ENCODE data around the gene TNPO3. TPM values are rescaled to one million over a fixed set of nuclear protein-coding genes. Genes with fewer than 3 reads are reported as not detected.

TNPO3 gene
- polyA plus RNA-seq, 1 of the 3 experiments (the other 2 are of a cell fraction) = 27.8 TPM

GRCh38 chr7:129073738-129074137 lies 18.8 kb upstream of the TNPO3 start:
- no peak overlapping the region for H3K9ac ChIP-seq
- H3K79me2 ChIP-seq (ENCODE audit: insufficient read depth) = no peaks in the 10 kb centered on the region
- H3K4me1 ChIP-seq (ENCODE audit: control insufficient read depth in 1 of 2, insufficient read depth in 2 of 2, low read depth in 1 of 2, low read length in 1 of 2) = no peaks in the 10 kb centered on the region
- no peaks in the 10 kb centered on the region for H3K9me2 ChIP-seq
- TF ChIP-seq NRF1 (IDR thresholded peaks at IDR 0.05; ENCODE audit: low read depth, low read length) = no peak
- no peak for TF ChIP-seq EP300 (IDR thresholded peaks at IDR 0.05; ENCODE audit: borderline replicate concordance in 1 of 2, low read depth in 1 of 2, low read length in 1 of 2)
- TF ChIP-seq SMC3 (IDR thresholded peaks at IDR 0.05; ENCODE audit: low read depth, low read length) = no peak
- TF ChIP-seq ZBTB33 (IDR thresholded peaks at IDR 0.05; ENCODE audit: borderline replicate concordance, low read depth) = no peak
- ChIA-PET CTCF (interaction anchor here (1.0 to 2.4 kb wide), 5 partner anchors 9 to 144 kb away, joined by 3 to 13 read pairs (median 3); no protein-coding TSS in a partner anchor), POLR2A (no interaction called here)
- H3K4me3 ChIP-seq (ENCODE audit: low read depth in 2 of 2, low read length in 1 of 2) = no peak overlapping the region
- H3K9me3 ChIP-seq = no peaks in the 10 kb centered on the region
- no peak overlapping the region for H3K4me2 ChIP-seq
- H3F3A ChIP-seq (replicated peaks; ENCODE audit: insufficient read depth) = no peaks in the 10 kb centered on the region
- DNase-seq = no peak
- no peak overlapping the region for H2AFZ ChIP-seq (ENCODE audit: low read depth)
- H3K27ac ChIP-seq (ENCODE audit: low read depth in 2 of 2, low read length in 1 of 2) = no peak overlapping the region
- peaks cover 8% of the 10 kb centered on the region; the same call in 1 of the 2 replicates for H3K27me3 ChIP-seq (ENCODE audit: insufficient read depth)
- H3K36me3 ChIP-seq (replicated peaks in 1 of 2; ENCODE audit: control insufficient read depth in 1 of 2, insufficient read depth in 2 of 2, low read length in 1 of 2) = no peaks in the 10 kb centered on the region
- 54% methylated on average over 4 of the region's 4 CpGs for WGBS (ENCODE audit: low lambda C conversion rate)
- H4K20me1 ChIP-seq (ENCODE audit: insufficient read depth) = no peaks in the 10 kb centered on the region

- no peaks in the 10 kb centered on the region for H3K9me2 ChIP-seq
- WGBS (ENCODE audit: low lambda C conversion rate) = 85% methylated on average over 1 of the region's 1 CpG
- H2AFZ ChIP-seq (ENCODE audit: low read depth) = no peak overlapping the region
- ChIA-PET CTCF (interaction anchor here (1.0 to 2.4 kb wide), 2 partner anchors 18 to 114 kb away, joined by 3 to 13 read pairs; no protein-coding TSS in a partner anchor), POLR2A (no interaction called here)
- H3K9me3 ChIP-seq = no peaks in the 10 kb centered on the region
- no peak overlapping the region for H3K4me2 ChIP-seq
- H3K9ac ChIP-seq = no peak overlapping the region
- TF ChIP-seq, protein P1, sequence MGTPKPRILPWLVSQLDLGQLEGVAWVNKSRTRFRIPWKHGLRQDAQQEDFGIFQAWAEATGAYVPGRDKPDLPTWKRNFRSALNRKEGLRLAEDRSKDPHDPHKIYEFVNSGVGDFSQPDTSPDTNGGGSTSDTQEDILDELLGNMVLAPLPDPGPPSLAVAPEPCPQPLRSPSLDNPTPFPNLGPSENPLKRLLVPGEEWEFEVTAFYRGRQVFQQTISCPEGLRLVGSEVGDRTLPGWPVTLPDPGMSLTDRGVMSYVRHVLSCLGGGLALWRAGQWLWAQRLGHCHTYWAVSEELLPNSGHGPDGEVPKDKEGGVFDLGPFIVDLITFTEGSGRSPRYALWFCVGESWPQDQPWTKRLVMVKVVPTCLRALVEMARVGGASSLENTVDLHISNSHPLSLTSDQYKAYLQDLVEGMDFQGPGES (IDR thresholded peaks at IDR 0.05; ENCODE audit: low read depth, low read length) = no peak
- TF ChIP-seq USF1 (IDR thresholded peaks at IDR 0.05; ENCODE audit: borderline replicate concordance, low read depth) (no peak), MEF2A (IDR thresholded peaks at IDR 0.05; ENCODE audit: borderline replicate concordance, low read depth) (no peak)
- H3K4me3 ChIP-seq (ENCODE audit: low read depth in 2 of 2, low read length in 1 of 2) = no peak overlapping the region
- H3K36me3 ChIP-seq (replicated peaks in 1 of 2; ENCODE audit: control insufficient read depth in 1 of 2, insufficient read depth in 2 of 2, low read length in 1 of 2) = no peaks in the 10 kb centered on the region
- DNase-seq = no peak
- no peak overlapping the region for H3K27ac ChIP-seq (ENCODE audit: low read depth in 2 of 2, low read length in 1 of 2)
- no peaks in the 10 kb centered on the region for H3K4me1 ChIP-seq (ENCODE audit: control insufficient read depth in 1 of 2, insufficient read depth in 2 of 2, low read depth in 1 of 2, low read length in 1 of 2)
- no peaks in the 10 kb centered on the region for H3K79me2 ChIP-seq (ENCODE audit: insufficient read depth)
- H3F3A ChIP-seq (replicated peaks; ENCODE audit: insufficient read depth) = no peaks in the 10 kb centered on the region
- H3K27me3 ChIP-seq (ENCODE audit: insufficient read depth) = peaks cover 8% of the 10 kb centered on the region; the same call in 1 of the 2 replicates
- H4K20me1 ChIP-seq (ENCODE audit: insufficient read depth) = no peaks in the 10 kb centered on the region
Measured at GRCh38 chr7:129073204-129073603, 18.3 kb upstream of the TNPO3 start.

Data from SK-N-SH (cell line).